ENCODE data around the gene IAPP. TPM values are rescaled to one million over a fixed set of nuclear protein-coding genes. Genes with fewer than 3 reads are reported as not detected.
"Not testable (repeated sequence)": the region's sequence is repeated elsewhere in the genome, so short reads cannot be mapped to it uniquely, and the experiment has no call there.

The IAPP gene
- total RNA-seq, 3 donors from 2014 or later: not detected

- Histone ChIP-seq H3K27ac (no peak overlapping the region), H3K4me3 (no peak overlapping the region), H3K4me1 (no peaks in the 10 kb centered on the region), H3K36me3 (no peaks in the 10 kb centered on the region), H3K9me3 (no peaks in the 10 kb centered on the region), H3K27me3 (no peaks in the 10 kb centered on the region)
- no peak for DNase-seq (ENCODE audit: low spot score in 2 of 2)
- TF ChIP-seq POLR2A (IDR thresholded peaks at IDR 0.05): no peak
- no peak for TF ChIP-seq CTCF (IDR thresholded peaks at IDR 0.05)
- no peak for TF ChIP-seq POLR2AphosphoS5 (IDR thresholded peaks at IDR 0.05)
- intact Hi-C loops (cut with DNase I; ENCODE audit: low total_unique reads): no loop called here
Measured at GRCh38 chr12:21413369-21414277, 40.9 kb downstream of the IAPP start.

- H3K27me3 ChIP-seq: no peaks in the 10 kb centered on the region
- H3K4me3 ChIP-seq: no peak overlapping the region
- no peaks in the 10 kb centered on the region for H3K9me3 ChIP-seq
- H3K27ac ChIP-seq: no peak overlapping the region
- TF ChIP-seq POLR2AphosphoS5 (IDR thresholded peaks at IDR 0.05): no peak
- no peak for TF ChIP-seq POLR2A (IDR thresholded peaks at IDR 0.05)
- TF ChIP-seq CTCF (IDR thresholded peaks at IDR 0.05): no peak
- no peaks in the 10 kb centered on the region for H3K36me3 ChIP-seq
- H3K4me1 ChIP-seq: no peaks in the 10 kb centered on the region
- intact Hi-C loops (cut with DNase I; ENCODE audit: low total_unique reads): no loop called here
- DNase-seq (ENCODE audit: low spot score in 2 of 2): no peak
Measured at GRCh38 chr12:21416511-21417121, 43.9 kb downstream of the IAPP start.

- DNase-seq (ENCODE audit: low spot score in 2 of 2): not testable (repeated sequence)
Measured at GRCh38 chr12:21418398-21418797, 45.7 kb downstream of the IAPP start.

GRCh38 chr12:21419009-21419699, 46.5 kb downstream of the IAPP start:
- H3K36me3 ChIP-seq; H3K27ac ChIP-seq; H3K4me1 ChIP-seq; H3K9me3 ChIP-seq; DNase-seq (ENCODE audit: low spot score in 2 of 2); intact Hi-C loops (cut with DNase I; ENCODE audit: low total_unique reads); H3K27me3 ChIP-seq; H3K4me3 ChIP-seq: not testable (repeated sequence)

More at GRCh38 chr12:21418398-21418797, 45.7 kb downstream of the IAPP start:
- H3K9me3 ChIP-seq; H3K27ac ChIP-seq; H3K36me3 ChIP-seq; intact Hi-C loops (cut with DNase I; ENCODE audit: low total_unique reads); H3K4me1 ChIP-seq; H3K27me3 ChIP-seq; H3K4me3 ChIP-seq: not testable (repeated sequence)

- H3K4me1 ChIP-seq: no peaks in the 10 kb centered on the region
- TF ChIP-seq CTCF (IDR thresholded peaks at IDR 0.05) (no peak), POLR2AphosphoS5 (IDR thresholded peaks at IDR 0.05) (no peak), POLR2A (IDR thresholded peaks at IDR 0.05) (no peak)
- no peaks in the 10 kb centered on the region for H3K9me3 ChIP-seq
- no peak for DNase-seq (ENCODE audit: low spot score in 2 of 2)
- H3K27ac ChIP-seq: no peak overlapping the region
- H3K27me3 ChIP-seq: peaks cover 0 to 7% of the 10 kb centered on the region in 2 donors
- H3K4me3 ChIP-seq: no peak overlapping the region
- no peaks in the 10 kb centered on the region for H3K36me3 ChIP-seq
- intact Hi-C loops (cut with DNase I; ENCODE audit: low total_unique reads): no loop called here
Measured at GRCh38 chr12:21428241-21428640, 55.5 kb downstream of the IAPP start.

Other genes starting within 250 kb of the IAPP start
- gene SLCO1B1, start 241.7 kb upstream of the IAPP start, total RNA-seq: under 1 TPM in 1 of 3 donors, not detected in 2; 0.15 TPM
- 1 to 10 TPM in 1 of 3 donors, under 1 TPM in 1, not detected in 1; 0.33 to 5.4 TPM for gene SLCO1A2, start 38.0 kb upstream of the IAPP start, total RNA-seq
- gene PYROXD1, start 64.8 kb downstream of the IAPP start, total RNA-seq: 10 to 100 TPM; 23.6 to 37.9 (median 30.4) TPM
- gene RECQL, start 128.7 kb downstream of the IAPP start, total RNA-seq: 10 to 100 TPM; 33.8 to 46.2 (median 37.0) TPM
- 10 to 100 TPM; 24.9 to 32.6 (median 30.9) TPM for gene GOLT1B, start 128.9 kb downstream of the IAPP start, total RNA-seq
- gene SPX, start 153.4 kb downstream of the IAPP start, total RNA-seq: 10 to 100 TPM in 1 of 3 donors, 1 to 10 TPM in 2; 1.0 to 84.3 (median 1.3) TPM
- 10 to 100 TPM in 1 of 3 donors, under 1 TPM in 1, not detected in 1; 0.15 to 11.4 TPM for gene GYS2, start 231.9 kb downstream of the IAPP start, total RNA-seq